Fibroblast of skin of left quadriceps (primary cell): Measurements from ENCODE around the gene DPP10.
"Not testable (repeated sequence)": the region's sequence is repeated elsewhere in the genome, so short reads cannot be mapped to it uniquely, and the experiment has no call there.

Source experiments
- DNase-seq, 2 experiments: peaks; one replicate each; pipeline ENCODE4 v3.0.0-alpha.2; 2013; ENCODE audit warnings: low read depth in 2 of 2

The DPP10 gene

DNA sequence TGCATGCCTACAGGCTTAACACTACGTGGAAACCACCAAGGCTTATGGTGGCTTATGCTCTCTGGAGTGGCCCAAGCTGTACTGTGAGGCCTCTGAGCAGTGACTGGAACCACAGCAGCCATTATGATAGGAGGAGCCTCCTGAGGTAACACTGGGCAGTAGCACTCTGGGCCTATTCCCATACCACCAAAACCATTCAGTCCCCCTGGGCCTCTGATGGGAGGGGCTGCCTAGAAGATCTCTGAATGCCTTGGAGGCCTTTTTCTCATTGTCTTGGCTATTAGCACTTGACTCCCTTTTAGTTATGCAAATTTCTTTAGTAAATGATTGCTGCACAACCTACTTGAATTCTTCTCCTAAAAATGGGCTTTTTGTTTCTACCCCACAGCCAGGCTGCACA, 985.0 kb downstream of the DPP10 start:
- no peak for DNase-seq

DNA sequence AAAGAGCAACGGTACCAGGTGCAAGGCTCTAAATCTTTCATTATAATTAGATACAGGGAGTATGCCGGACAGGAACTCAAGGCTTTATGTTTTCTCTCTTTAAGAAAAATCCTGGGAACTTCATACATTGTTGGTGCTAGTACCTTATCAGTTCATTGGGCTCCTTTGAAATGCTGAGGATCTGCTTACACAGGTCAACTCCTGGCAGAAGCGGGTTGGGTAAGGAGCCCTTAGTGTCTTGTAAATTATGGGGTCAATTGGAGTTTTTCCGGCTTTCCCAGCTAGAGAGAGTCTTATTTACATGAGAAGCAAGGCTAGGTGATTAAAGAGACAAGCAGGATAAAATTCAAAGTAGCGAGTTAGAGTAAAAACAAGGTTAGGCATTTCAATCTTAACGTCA, 998.3 kb downstream of the DPP10 start:
- DNase-seq = not testable (repeated sequence)

DNA sequence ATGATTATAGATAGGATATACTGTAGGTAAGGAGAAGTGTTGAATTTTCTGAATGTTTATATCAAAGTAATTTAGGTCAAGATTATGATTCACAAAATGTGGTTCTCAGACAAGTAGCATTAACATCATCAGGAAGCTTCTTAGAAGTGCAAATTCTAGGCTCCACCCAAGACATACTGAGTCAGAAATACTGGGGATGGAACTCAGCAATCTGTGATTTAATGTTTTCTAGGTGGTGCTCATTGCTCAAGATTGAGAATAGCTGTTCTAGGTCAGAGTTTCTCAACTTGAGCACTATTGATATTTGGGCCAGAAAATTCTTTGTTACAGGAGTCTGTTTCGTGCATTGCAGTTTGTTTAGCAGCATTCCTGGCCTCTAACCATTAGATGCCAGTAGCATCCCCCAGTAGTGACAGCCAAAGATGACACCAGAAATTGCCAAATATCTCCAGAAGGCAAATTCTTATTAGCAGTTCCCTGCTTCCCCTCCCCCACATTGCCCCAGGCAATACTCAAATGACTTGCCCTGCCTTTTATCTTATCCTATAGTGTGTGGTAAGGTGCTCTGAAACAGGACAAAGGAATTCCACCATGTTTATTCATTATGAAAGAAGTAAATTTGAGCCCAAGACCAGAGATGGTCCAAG, 1001.2 kb downstream of the DPP10 start:
- no peak for DNase-seq

DNA sequence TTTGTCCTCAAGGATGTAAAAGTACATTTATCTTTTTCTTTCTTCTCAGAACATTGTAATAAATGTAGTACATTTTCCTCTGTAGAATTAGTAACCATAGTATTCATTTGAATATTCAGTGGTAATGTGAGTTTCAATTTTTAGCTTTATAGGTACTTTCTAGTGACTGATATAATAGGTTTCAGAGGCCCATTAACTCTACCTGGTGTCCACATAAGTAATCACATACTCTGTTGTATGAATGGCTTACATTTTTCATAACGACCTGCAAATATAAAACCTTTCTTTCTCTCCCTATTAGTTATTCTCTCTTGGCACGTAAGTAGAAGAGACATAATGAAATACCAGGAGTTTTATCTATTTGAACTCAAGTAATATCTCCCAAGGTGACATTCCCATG, 1017.6 kb downstream of the DPP10 start:
- no peak for DNase-seq

DNA sequence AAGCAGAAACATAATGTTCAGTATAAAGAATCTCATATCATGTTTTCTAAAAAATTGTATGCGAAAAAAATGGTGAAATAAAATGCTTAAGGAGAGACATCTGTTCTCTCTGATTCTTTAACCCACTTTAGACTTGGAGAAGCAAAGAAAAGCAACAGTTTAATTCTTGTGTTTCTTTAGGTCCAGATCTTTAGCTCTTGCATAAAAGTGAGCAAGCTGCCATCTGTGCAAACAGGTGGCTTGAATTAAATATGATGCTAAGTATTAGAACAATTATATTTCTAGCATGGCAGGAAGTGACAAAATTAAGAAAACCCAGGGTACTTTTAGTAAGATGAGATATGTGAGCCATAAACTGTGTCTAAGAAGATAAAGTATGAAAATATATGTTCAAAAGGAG, 1038.3 kb downstream of the DPP10 start:
- no peak for DNase-seq

DNA sequence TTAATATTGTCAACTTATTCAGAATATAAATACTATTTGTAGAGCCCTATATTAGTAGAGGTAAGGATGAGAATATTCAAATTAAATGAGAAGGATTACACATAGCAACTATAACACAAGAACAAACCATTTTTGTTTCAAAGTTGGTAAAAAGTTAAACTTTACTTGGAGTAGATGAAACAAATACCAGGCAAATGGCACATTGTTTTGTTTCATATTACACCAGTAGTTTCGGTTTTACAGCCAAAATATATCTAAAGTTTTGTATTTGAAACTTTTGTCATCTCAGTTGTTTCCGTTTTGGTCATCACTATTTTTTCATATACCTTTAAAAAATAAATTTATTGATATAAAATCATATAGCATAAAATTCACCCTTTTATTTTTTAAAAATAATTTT, 1039.4 kb downstream of the DPP10 start:
- no peak for DNase-seq

DNA sequence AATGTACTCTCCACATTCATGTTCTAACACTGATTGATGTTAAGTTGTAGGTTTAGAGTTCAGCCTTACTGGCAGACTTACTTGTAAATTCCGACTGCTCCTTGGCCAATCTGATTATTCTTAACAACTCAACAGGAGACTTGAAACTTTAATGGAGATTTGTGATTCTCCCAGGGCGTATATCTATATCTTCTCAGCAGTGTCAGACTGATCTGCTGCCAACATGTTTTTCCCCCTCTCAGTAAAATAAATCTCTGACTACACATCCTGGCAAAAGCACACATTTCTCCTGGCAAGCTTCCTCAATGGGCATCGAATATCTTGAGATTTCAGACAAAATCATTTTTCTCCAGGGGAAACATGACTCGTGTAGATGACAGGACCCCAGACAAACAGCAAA, 1041.2 kb downstream of the DPP10 start:
- no peak for DNase-seq

DNA sequence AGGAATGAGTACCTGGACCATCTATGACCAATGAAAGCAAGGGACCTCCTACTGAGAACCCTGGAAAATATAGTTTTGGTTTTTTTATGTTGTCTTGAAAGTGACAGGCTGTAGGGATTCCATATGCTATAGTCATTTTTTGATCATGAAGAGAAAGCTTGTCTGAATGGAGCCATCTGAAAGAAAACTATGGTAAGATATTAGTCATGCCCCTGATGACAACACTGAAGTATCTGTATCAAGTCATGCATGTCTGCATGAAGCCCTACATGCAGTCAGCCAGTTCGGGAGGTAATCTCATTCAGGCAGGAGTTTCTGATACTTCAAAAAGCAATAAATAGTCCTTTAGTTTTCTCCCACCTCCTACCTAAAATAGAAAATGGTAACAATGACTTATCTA, 1042.0 kb downstream of the DPP10 start:
- no peak for DNase-seq

DNA sequence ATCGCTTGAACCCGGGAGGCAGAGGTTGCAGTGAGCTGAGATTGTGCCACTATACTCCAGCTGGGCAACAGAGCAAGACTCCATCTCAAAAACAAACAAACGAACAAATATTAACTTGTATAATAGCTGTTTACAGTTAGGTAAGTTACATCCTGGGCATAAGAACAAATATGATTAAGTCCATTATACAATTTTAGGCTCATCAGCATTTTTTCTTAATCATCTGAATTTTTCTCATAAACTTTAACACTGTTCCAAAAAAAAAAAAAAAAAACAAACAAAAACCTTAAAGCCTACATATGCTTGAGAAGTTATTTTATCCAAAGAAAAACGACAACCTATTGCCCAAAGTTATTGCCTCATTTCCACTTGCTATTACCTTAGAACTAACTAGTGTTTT, 1042.5 kb downstream of the DPP10 start:
- DNase-seq = no peak

DNA sequence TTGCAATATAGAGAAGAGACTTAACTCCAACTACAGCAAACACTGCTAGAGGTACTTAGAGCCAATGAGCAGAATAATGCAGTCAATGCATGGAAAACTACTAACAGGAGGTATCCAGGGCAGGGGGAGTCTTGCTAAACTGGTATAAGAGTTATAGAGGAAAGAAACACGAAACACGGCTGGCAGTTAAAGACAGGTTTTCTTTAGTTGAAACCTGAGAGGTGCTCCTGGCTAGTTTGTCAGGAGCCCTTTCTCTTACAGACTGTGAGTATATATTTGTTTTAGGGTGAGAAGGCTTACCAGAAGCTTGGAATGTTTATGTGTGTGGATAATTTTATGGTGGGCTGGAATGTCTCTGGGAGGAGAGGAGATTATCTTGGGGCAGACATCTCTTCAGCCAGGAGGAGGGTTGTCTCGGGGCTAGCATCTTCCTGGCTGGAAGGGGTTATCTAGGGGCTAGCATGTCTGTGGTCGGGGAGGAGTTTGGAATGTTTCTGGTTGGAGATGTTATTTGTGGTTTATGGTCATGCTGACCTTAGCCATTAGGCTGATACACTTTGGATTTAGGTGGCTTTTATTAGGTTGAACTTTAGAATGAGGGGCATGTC, 1048.8 kb downstream of the DPP10 start:
- no peak for DNase-seq

- DNase-seq = no peak
These were observed 1062.9 kb downstream of the DPP10 start for GRCh38 chr2:115505331-115505730.

DNA sequence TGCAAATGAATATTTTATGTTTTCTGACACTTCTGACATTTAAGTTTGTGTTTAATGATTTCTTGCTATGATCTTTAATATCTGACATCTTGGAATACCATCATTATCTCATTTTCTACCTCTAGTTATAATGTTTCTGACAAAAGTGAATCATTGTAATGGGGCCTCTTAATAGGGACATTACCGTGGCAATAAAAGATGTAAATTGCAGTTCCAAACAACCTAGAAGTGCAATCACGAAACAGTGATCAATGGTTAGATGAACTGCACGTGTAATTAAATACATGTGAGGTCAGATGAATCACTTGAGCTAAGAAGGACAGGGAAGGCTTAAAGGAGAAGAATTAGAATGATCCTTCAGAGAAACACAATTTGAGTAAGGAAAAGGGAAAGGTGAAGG, 1078.3 kb downstream of the DPP10 start:
- DNase-seq = no peak

DNA sequence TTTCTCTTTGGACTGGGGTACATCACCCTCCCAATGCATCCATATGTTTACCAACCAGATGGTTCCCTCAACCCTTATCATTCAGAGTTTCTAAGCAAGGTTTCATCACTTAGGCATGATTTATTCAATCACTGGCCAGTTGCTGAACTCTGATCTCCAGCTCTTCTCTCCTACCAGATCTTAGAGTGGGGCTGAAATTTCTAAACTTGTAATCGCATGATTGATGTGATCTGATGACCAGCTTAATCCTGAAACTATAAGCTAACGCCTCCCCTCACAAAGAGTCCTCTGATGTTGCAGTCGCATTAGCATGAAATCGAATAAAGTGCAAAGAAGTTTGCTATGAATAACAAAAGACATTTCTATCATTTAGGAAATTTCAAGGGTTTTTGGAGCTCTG, 1082.0 kb downstream of the DPP10 start:
- DNase-seq = no peak

GRCh38 chr2:115529627-115530026, 1087.2 kb downstream of the DPP10 start:
- no peak for DNase-seq

DNA sequence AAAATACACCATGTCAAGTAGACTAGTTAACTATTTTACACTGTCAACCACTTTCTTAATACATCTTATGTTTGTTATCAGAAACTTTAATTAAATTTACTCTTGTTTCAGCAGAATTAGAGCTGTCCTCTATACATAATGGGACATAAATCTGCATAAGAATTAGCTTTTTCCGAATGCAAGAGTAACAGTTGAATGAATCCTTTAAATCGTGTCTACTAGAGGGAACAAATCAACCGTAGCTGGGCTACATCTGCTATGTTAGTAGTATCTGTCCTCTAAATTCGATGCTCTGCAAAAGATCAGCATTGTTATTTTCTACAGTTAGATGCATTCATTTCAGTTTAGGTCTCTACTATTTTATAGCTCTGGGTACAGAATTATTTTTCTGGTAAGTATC, 1090.6 kb downstream of the DPP10 start:
- DNase-seq = no peak

GRCh38 chr2:115541814-115542213, 1099.4 kb downstream of the DPP10 start:
- no peak for DNase-seq

GRCh38 chr2:115542331-115542730, 1099.9 kb downstream of the DPP10 start:
- no peak for DNase-seq

DNA sequence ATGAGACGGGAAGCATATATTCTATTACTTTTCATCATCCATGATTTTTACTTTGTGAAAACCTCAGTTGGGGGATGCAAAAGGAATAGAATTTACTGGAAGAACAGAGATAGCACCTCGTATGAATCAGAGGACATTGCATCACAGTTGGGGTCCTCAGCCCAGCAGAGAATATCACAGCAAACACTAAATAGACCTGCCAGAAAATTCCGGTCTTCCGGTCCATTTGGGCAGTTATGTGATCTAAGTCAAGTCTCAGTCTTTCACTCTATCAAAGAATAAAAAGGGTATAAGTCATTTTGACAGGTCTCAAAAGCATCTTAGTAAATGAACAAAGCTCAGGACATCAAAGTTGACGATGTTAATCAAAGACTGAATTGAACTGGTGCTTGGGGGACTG, 1100.6 kb downstream of the DPP10 start:
- no peak for DNase-seq

DNA sequence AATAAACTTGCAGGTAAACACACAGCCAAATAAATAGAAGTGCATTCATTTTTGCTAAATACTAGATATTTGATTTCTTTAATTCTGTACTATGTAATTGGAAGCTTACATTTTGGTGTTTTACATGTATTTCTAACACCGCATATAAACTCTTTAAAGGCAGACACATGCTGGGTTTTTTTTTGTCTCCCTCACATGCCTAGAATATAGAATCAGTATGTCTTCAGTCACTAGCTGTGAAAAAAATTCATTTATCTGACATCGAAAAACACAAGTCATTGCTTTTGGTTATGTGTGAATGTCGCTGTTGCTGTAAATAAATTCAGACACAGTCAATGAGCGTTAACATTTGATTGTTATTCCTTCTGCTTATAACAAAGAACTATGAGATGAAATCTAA, 1101.0 kb downstream of the DPP10 start:
- no peak for DNase-seq

- DNase-seq = no peak
These were observed 1107.2 kb downstream of the DPP10 start for GRCh38 chr2:115549611-115550130.

DNA sequence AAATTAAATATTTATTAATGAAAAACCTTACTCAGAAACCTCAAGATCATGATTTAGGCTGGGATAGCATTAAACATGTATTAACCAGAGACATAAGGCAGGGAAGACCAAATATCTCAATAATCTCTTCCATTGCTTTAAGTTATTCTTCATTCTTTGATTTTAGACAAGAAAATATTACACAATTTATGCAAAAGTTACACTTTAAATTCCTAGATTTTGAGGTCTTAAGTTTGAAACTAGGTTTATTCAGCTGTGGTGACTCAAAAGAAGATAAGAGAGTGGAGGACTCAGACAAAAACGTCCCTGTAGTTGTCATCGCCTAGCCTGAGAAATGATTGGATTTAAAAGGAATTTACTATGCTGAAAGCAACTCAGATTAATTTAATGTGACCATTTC, 1110.3 kb downstream of the DPP10 start:
- no peak for DNase-seq

DNA sequence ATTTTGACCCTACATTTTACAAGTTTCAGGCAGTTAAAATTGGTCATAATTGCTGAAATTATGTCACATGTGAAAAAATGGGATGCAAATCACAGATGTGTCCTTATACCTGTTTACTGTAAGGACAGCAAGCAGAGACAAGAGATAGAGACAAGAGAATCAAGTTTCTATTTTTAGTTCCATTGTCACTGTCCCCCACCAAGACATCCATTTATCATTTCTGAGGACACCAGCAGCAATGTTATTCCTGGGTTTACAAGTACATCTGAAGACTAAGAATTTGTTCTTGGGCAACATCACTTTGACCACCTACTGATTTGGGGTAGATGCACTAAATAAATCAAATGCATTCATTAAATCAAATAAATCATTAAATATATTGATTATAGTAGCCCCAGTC, 1111.7 kb downstream of the DPP10 start:
- DNase-seq = no peak

DNA sequence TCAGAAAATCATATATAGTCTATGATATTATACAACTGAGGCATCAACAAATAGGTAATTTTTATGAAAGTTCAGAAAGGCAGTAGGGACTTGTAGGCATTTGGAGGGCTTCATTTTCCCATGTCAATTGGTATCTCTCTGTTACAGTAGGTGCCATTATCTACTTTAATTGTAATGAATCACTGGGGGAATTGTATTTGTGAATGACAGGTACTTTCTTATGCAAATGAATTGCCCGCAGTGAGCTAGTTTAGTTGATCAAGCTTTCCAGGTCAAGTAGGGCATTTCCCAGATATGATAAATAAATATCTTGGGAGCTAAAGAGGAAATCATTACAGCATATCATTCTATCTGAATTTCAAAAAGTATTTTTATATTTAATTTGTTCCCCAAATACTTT, 1116.3 kb downstream of the DPP10 start:
- DNase-seq = no peak

DNA sequence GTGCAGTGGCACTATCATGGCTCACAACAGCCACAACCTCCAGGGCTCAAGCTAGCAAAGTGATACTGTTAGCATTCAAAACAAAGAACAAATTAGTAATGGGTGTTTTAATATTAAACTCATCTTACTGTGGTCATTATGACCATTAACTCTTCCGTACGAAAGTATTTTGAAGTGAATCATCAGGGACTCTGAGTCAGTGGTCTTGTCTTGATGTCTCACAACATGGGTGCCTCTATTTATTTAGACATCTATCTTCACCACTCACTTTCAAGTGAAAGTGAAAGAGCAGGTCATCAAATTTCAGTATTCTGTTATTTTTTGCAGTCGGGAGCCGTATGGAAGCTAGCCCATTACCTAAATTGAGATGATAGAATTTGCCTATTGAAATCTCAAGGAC, 1118.2 kb downstream of the DPP10 start:
- no peak for DNase-seq
